ENCODE measurements around the gene ID3.

The ID3 gene

GRCh38 chr1:23567629-23567995 is 8.3 kb upstream of the ID3 start:
- ChIA-PET CTCF (interaction anchor here (0.6 to 1.8 kb wide), 3 partner anchors 10 to 184 kb away, joined by 3 to 4 read pairs (median 4); partner anchors contain the start of gene RPL11), POLR2A (ENCODE audit: low non-redundant PET) (no interaction called here)

DNA sequence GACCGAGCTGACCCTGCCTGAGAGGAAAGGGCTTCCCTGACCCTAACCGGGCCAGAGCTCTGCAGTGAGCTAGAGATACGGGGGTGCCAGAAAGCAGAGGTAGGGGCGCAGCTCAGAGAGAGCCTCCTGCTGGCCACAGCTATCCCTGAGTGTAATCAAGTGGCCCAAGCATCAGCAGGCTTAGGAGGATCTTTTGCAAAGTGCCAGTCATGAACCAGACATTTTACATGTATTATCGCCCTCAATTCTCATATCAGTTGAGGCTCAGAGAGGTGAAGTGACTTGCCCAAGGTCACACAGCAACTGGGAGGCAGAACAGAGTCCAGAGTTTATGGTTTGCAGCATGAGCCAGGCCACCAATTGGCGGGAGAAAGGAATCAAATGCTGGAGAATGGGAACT is 7.0 kb upstream of the ID3 start:
- no peak for DNase-seq (ENCODE audit: low spot score)
- peak overlapping the region; percentile 62 for H3K27ac ChIP-seq
- POLR2A ChIA-PET (ENCODE audit: low non-redundant PET): no interaction called here
- no peak for TF ChIP-seq CTCF (conservative IDR thresholded peaks at IDR 0.05; ENCODE audit: low read depth)
- CTCF ChIA-PET: interaction anchor here (0.9 to 1.8 kb wide), 3 partner anchors 11 to 68 kb away, joined by 3 to 4 read pairs (median 4); no protein-coding TSS in a partner anchor

More at GRCh38 chr1:23567629-23567995, 8.3 kb upstream of the ID3 start:
- H3K27ac ChIP-seq: peak overlapping the region; percentile 62
- DNase-seq (ENCODE audit: low spot score): no peak
- no peak for TF ChIP-seq CTCF (conservative IDR thresholded peaks at IDR 0.05; ENCODE audit: low read depth)

DNA sequence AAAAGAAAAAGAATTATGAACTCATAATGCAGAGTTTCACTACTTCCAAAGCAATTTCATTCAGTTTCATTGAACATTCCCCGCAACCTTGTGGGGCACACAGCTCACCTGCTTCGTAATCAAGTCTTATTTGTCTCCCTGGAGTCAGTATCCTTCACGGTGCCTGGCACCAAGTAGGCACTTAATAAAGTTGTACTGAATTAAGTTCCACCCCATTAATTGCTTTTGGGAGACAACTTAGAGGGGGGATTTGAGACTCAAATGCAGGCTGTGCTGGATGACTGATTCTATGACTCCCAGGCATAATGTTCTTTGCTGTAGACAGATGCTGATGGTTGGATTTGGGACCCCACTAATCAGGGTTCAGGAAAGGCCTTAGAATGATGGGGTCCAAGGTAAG is 6.5 kb upstream of the ID3 start:
- no peak for DNase-seq (ENCODE audit: low spot score)
- peak overlapping the region; percentile 62 for H3K27ac ChIP-seq
- CTCF ChIA-PET: interaction anchor here (0.7 to 1.8 kb wide), 4 partner anchors 11 to 68 kb away, joined by 3 to 4 read pairs (median 4); no protein-coding TSS in a partner anchor
- POLR2A ChIA-PET (ENCODE audit: low non-redundant PET): no interaction called here
- TF ChIP-seq CTCF (conservative IDR thresholded peaks at IDR 0.05; ENCODE audit: low read depth): no peak

GRCh38 chr1:23564529-23565122 is 5.3 kb upstream of the ID3 start:
- POLR2A ChIA-PET (ENCODE audit: low non-redundant PET): no interaction called here
- DNase-seq (ENCODE audit: low spot score): no peak
- H3K27ac ChIP-seq: peak overlapping the region; percentile 59
- TF ChIP-seq CTCF (conservative IDR thresholded peaks at IDR 0.05; ENCODE audit: low read depth): no peak
- CTCF ChIA-PET: interaction anchor here (0.6 to 1.5 kb wide), 4 partner anchors 21 to 711 kb away, joined by 3 to 4 read pairs (median 3); no protein-coding TSS in a partner anchor

DNA sequence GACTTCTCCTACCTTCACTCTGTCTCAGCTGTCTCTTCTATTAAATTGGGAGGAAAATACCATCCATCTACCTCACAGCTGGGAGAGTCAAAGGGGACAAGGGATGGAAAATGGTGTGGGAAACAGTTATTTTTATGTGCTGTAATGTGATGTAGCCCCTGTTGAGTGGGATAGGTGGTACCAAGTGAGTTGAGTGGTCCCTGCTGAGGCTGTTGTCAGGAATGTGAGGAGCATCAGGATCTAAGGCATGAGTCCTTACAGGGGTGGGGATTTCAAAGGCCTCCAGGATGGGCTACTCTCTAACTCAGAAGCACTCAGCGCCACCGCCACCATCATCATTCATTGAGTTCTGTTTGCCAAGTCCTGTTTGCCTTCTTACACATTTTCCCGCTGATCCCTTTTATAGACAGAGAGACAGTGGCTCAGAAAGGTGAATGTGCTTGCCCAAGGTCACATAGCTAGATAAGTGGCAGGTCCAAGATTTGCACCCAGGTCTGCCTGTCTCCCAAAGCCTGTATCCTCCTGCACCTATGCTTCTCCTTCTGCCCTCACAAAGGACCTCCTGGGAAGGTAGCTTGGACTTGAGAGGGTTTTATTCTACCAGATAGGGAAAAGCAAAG is 4.6 kb upstream of the ID3 start:
- TF ChIP-seq CTCF (conservative IDR thresholded peaks at IDR 0.05; ENCODE audit: low read depth): no peak
- H3K27ac ChIP-seq: no peak overlapping the region
- DNase-seq (ENCODE audit: low spot score): no peak
- POLR2A ChIA-PET (ENCODE audit: low non-redundant PET): no interaction called here
- CTCF ChIA-PET: interaction anchor here (1.0 kb wide), 1 partner anchor 72 kb away, joined by 4 read pairs; no protein-coding TSS in a partner anchor

GRCh38 chr1:23563003-23563402 is 3.7 kb upstream of the ID3 start:
- peak overlapping the region; percentile 60 for H3K27ac ChIP-seq
- DNase-seq (ENCODE audit: low spot score): no peak
- POLR2A ChIA-PET (ENCODE audit: low non-redundant PET): no interaction called here
- CTCF ChIA-PET: interaction anchor here (0.7 to 1.0 kb wide), 2 partner anchors 72 to 128 kb away, joined by 3 to 4 read pairs; no protein-coding TSS in a partner anchor
- no peak for TF ChIP-seq CTCF (conservative IDR thresholded peaks at IDR 0.05; ENCODE audit: low read depth)
